Panc1 (cell line): ENCODE measurements around the gene PIP5K1A. TPM values are rescaled to one million over a fixed set of nuclear protein-coding genes. Genes with fewer than 3 reads are reported as not detected.

ENCODE experiments used
- ATAC-seq: fragments of 200-7000 bp; cut with Tn5 transposase; 2 replicates; pipeline ENCODE4 v1.9.1; 2020; ENCODE audit warnings: mild to moderate bottlenecking, moderate library complexity
- BruUV-seq: library from RNA; stranded (reverse); fragments of 400-500 nt; replicated peaks from 2 replicates; lab custom pipeline; 2021; lab: Mats Ljungman, UMichigan
- CTCF ChIA-PET: fragments of 300-600 bp; sonication (Branson Sonifier 250); formaldehyde crosslinking; loops from one replicate; lab custom pipeline; 2022; ENCODE audit warnings: antibody characterized with exemption; lab: Charles Lee
- POLR2A ChIA-PET: fragments of 300-600 bp; sonication (Branson Sonifier 250); formaldehyde crosslinking; loops from one replicate; lab custom pipeline; 2022; ENCODE audit warnings: antibody characterized with exemption; lab: Charles Lee
- DNase-seq: peaks from one replicate; pipeline ENCODE4 v3.0.0-alpha.2; 2010; ENCODE audit warnings: low read depth, low spot score
- H3K27ac ChIP-seq: 2 replicates; pipeline ENCODE4 v1.5.1; 2011; ENCODE audit warnings: mild to moderate bottlenecking, low read length, inconsistent platforms
- H3K27me3 ChIP-seq: fragments of 200-500 bp; sonication (Bioruptor generic); 2 replicates; pipeline ENCODE4 v1.6.0; 2014; ENCODE audit warnings: low read length, inconsistent platforms; ENCODE audit not compliant: control insufficient read depth, insufficient read depth
- H3K36me3 ChIP-seq: fragments of 200-500 bp; sonication (Bioruptor generic); 2 replicates; pipeline ENCODE4 v1.5.1; 2014; ENCODE audit warnings: inconsistent platforms, mild to moderate bottlenecking, low read length, moderate library complexity; ENCODE audit not compliant: control insufficient read depth, insufficient read depth
- H3K4me1 ChIP-seq: 2 replicates; pipeline ENCODE4 v1.5.1; 2011; ENCODE audit warnings: inconsistent platforms, mild to moderate bottlenecking, low read length, moderate library complexity; ENCODE audit not compliant: control insufficient read depth, insufficient read depth
- H3K4me3 ChIP-seq, 2 experiments: 2 replicates each; pipeline ENCODE4 v1.5.1; 2011 to 2012; ENCODE audit warnings: low read depth in 2 of 2, low read length in 2 of 2, mild to moderate bottlenecking in 2 of 2, inconsistent platforms in 1 of 2, moderate library complexity in 1 of 2
- H3K9me3 ChIP-seq: fragments of 200-500 bp; sonication (Bioruptor generic); 2 replicates; pipeline ENCODE4 v1.5.1; 2014; ENCODE audit warnings: low read depth, mild to moderate bottlenecking, inconsistent platforms, low read length, moderate library complexity; ENCODE audit not compliant: control insufficient read depth, insufficient read depth
- POLR2AphosphoS5 ChIP-seq: IDR thresholded peaks from 2 replicates; pipeline ENCODE4 v1.6.1; 2012; ENCODE audit warnings: mild to moderate bottlenecking, low read depth, low read length, moderate library complexity
- REST ChIP-seq, 2 experiments: IDR thresholded peaks; 2 replicates each; pipeline ENCODE4 v1.6.1; 2011 to 2012; ENCODE audit warnings: low read depth in 2 of 2, control low read depth in 1 of 2, low read length in 1 of 2, mild to moderate bottlenecking in 1 of 2, moderate library complexity in 1 of 2; ENCODE audit not compliant: insufficient read depth in 1 of 2
- SIN3A ChIP-seq: IDR thresholded peaks from 2 replicates; pipeline ENCODE4 v1.6.1; 2012; ENCODE audit warnings: low read depth, mild to moderate bottlenecking, low read length, moderate library complexity, borderline replicate concordance; ENCODE audit not compliant: insufficient read depth
- TCF7L2 ChIP-seq: IDR thresholded peaks from 2 replicates; pipeline ENCODE4 v1.6.1; 2011; ENCODE audit warnings: mild to moderate bottlenecking, low read depth, low read length, inconsistent platforms
- in situ Hi-C: cut with HindIII; loops from 2 replicates; pipeline ENCODE4 v1.10.0; 2016; ENCODE audit warnings: low sequenced_read_pairs, low pct_unique_long_range_greater_than_20kb
- intact Hi-C: fragments of 100-400 bp; cut with micrococcal nuclease; formaldehyde crosslinking; loops from one replicate; pipeline ENCODE4 v1.10.0; 2022; ENCODE audit not compliant: unreplicated experiment
- total RNA-seq: library from RNA; stranded (reverse); gene quantifications from one replicate; pipeline ENCODE4 v1.2.1, GENCODE V29; 2021; ENCODE audit not compliant: unreplicated experiment
- TF ChIP-seq, protein P1 (sequence below): fragments of 450-650 bp; IDR thresholded peaks from 2 replicates; pipeline ENCODE4 v1.5.1; 2017; ENCODE audit warnings: mild to moderate bottlenecking

PIP5K1A gene
- total RNA-seq, 1 experiment from 2014 or later = 78.9 TPM

DNA sequence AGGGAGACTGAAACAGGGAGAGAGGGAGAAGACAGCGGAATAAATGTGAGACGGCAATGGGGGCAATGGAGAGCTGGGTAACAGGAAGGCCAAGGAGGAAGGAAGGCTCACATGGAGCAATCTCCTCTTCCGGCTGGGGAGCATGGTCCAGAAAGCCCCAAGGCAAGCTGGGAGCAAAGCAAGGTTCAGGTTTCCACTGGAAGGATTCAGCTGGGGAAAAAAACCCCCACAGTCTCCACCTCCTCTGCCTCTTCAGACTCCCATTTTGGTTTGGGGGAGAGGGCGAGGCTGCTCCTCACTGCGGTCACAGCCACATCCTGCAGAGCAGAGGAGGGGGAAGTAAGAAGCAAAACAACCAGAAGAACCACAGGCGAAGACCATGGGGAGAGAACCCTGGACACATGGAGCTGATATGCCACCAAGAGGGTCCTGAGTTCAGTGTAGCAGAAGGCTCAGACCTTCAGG is 41.3 kb upstream of the PIP5K1A start:
- Histone ChIP-seq H3K9me3 (no peaks in the 10 kb centered on the region), H3K36me3 (no peaks in the 10 kb centered on the region; the same call in 1 of the 2 replicates), H3K27ac (no peak overlapping the region), H3K4me1 (no peaks in the 10 kb centered on the region), H3K4me3 (no peak overlapping the region), H3K27me3 (no peaks in the 10 kb centered on the region)
- in situ Hi-C loops (no loop called here), intact Hi-C loops (no loop called here)
- ChIA-PET POLR2A (no interaction called here), CTCF (interaction anchor here (3.5 kb wide), 1 partner anchor 57 kb away, joined by 70 read pairs; no protein-coding TSS in a partner anchor)
- DNase-seq (no peak), ATAC-seq (no peak)
- BruUV-seq = no TSS peak
- TF ChIP-seq REST (IDR thresholded peaks at IDR 0.05; ENCODE audit: insufficient read depth in 1 of 2, low read depth in 2 of 2, low read length in 1 of 2) = no peak

DNA sequence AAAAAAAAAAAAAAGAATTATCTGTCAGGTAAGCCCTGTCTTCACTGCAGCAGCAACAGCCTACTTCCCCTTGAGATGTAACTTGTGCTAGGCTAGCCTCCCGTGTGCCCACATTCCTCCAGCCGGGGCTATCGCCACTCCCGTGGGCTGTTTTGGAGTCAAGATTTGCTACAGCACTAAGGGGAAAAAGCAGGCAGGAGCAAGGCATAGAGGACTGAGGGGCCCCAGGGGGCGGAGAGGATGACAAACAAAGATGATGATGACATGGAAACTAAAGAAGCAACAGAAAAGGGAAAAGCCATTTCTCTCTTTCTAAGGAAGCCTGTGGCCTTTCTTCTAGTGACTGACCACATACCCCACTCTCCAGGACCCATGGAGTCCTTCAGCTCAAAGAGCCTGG is 40.0 kb upstream of the PIP5K1A start:
- H3K4me3 ChIP-seq = no peak overlapping the region
- H3K9me3 ChIP-seq = no peaks in the 10 kb centered on the region
- ChIA-PET CTCF (interaction anchor here (3.5 kb wide), 1 partner anchor 58 kb away, joined by 70 read pairs; no protein-coding TSS in a partner anchor), POLR2A (no interaction called here)
- H3K27ac ChIP-seq = no peak overlapping the region
- BruUV-seq = no TSS peak
- TF ChIP-seq SIN3A (no peak), REST (IDR thresholded peaks at IDR 0.05; ENCODE audit: insufficient read depth in 1 of 2, low read depth in 2 of 2, low read length in 1 of 2) (no peak), POLR2AphosphoS5 (no peak), TCF7L2 (no peak)
- TF ChIP-seq, protein P1, sequence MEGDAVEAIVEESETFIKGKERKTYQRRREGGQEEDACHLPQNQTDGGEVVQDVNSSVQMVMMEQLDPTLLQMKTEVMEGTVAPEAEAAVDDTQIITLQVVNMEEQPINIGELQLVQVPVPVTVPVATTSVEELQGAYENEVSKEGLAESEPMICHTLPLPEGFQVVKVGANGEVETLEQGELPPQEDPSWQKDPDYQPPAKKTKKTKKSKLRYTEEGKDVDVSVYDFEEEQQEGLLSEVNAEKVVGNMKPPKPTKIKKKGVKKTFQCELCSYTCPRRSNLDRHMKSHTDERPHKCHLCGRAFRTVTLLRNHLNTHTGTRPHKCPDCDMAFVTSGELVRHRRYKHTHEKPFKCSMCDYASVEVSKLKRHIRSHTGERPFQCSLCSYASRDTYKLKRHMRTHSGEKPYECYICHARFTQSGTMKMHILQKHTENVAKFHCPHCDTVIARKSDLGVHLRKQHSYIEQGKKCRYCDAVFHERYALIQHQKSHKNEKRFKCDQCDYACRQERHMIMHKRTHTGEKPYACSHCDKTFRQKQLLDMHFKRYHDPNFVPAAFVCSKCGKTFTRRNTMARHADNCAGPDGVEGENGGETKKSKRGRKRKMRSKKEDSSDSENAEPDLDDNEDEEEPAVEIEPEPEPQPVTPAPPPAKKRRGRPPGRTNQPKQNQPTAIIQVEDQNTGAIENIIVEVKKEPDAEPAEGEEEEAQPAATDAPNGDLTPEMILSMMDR = no peak
- intact Hi-C loops = no loop called here
- no peak for DNase-seq
- no peak for ATAC-seq
- no peaks in the 10 kb centered on the region for H3K27me3 ChIP-seq
- no peaks in the 10 kb centered on the region for H3K4me1 ChIP-seq
- in situ Hi-C loops = no loop called here
- H3K36me3 ChIP-seq = no peaks in the 10 kb centered on the region; the same call in 1 of the 2 replicates
